SW 1271 (cell line): ENCODE data around the gene PROKR2.

Experiments
- DNase-seq, 2 experiments: peaks; one replicate each; lab custom pipeline; 2025; lab: John Stamatoyannopoulos, UW

Gene PROKR2

DNA sequence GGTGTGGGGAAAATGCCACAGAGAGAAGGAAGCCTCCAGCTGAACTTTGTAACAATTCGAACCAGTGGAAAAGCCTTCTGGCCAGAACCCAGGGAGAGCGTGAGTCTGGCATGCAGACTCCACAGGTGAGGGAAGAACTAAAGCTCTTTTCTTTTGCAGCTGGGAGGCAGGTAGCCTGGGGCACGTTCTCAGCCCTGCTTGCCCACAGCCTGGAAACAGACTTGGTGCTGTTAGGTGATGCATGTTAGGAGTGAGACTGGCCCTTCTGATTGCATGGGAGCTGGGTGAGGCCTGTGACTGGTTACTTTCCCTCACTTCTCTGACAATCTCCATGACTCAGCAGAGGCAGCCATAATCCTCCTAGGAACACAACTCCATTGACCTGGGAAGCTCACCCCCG, 34.2 kb downstream of the PROKR2 start:
- DNase-seq, result no peak

DNA sequence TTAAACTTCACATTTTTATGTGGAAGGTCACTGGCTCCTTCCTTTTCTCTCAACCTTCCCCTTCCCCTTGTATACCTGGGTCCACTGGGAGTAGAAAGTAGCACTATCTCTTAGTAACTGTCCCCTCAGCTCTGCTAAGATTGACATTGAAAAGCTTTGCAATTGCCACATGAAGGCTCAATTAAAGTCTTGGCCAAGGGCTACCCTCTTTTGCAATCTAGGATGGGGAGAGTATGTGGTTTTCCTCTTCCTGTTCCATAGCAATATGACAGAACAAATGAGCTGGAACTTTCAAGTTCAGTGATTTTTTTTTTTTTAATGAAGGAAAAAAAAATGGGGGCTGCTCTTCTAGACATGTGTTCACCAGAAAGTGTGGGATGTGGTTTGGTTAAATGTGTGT, 37.1 kb downstream of the PROKR2 start:
- DNase-seq, result no peak

DNA sequence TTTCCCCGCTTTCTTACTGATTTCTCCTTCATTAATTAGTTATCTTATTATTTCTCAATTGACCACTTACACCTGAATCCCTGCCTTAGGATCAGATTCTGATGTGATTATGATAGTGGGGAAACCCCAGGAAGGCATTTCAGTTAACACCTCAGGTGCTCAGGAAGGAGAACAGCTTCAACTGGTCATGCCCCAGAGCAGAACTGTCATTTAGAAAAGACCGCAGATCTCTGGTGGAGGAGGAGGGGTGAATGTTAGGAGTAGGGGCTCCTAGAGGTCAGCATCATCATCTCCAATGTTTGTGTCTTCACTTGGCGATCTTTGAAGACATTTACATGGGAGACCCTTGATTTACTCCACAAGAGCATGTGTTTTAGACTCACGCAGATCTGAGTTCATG, 44.5 kb downstream of the PROKR2 start:
- no peak for DNase-seq

DNA sequence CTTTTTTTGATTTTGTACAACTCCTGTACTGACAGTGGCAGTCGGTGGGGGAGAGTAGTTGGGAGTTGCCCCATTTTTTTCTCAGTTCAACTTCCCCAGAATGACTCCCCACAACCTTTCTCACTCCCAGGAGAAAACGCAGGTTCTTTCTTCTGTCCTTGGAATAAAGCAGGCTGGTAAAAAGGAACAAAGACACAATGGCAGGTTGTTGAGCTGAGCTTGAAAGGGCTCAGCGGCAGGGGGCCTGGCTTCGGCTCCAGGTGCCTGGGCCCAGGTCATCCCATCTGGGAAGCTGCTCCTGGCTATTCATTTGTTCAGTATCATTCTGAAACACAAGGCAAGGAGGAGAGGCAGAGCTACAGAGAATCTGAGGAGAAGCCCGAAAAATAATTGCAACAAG, 46.2 kb downstream of the PROKR2 start:
- no peak for DNase-seq

DNA sequence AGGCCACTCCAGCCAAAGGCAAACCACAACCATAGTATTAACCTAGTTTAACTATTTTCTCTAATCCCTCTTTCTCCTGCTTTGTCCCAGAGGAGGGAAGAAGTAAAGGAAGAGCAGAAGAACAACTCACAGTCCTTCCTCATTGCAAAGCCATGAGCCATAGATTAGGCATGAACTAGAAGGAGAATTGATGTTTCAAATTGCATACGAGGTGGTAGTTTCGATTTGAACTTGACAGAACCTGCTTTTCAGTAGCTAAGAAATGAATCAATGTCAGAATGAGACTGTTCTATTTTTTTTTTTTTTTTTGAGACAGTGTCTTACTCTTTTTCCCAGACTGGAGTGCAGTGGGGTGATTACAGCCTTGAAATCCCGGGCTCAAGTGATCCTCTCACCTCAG, 48.3 kb downstream of the PROKR2 start:
- DNase-seq, result no peak

DNA sequence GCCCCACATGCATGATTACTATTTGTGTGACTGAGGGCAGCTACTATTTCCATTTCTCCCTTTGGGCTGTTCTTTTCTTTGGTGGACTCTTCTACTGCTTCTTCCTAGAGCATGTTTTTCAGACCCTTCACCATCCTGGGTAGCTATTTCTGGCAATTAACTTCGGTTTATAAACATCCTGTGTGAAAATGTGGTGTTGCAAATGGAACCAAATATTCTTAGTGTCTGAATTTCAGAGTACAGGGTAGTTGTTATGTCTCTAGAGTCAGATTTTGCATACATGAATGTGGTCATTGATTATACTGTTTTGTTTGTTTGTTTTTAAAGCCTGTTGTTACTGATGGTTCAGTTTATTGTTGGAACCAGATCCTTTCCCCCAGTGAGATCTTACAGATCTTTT, 49.7 kb downstream of the PROKR2 start:
- DNase-seq, result no peak
